ENCODE results near the gene PRR35. TPM values are rescaled to one million over a fixed set of nuclear protein-coding genes. Genes with fewer than 3 reads are reported as not detected.
A peak's percentile ranks its signal among the peaks of the same experiment; 100 is the strongest.

The PRR35 gene
- total and polyA plus RNA-seq, 4 donors: not detected

- Histone ChIP-seq H3K27ac (ENCODE audit: low read depth in 1 of 2, low read length in 2 of 2) (peak overlapping the region; percentile 15 to 41), H3K9me3 (ENCODE audit: control insufficient read depth in 4 of 4, low read length in 3 of 4) (no peaks in the 10 kb centered on the region), H3K9ac (ENCODE audit: low read depth in 1 of 2, low read length in 2 of 2) (peak overlapping the region; percentile 52 to 56), H3K36me3 (ENCODE audit: control insufficient read depth in 4 of 4, insufficient read depth in 3 of 4, low read depth in 1 of 4, low read length in 3 of 4) (no peaks in the 10 kb centered on the region), H3K4me3 (ENCODE audit: low read depth in 1 of 3, low read length in 3 of 3) (peak overlapping the region; percentile 62 to 89 (median 87)), H3K4me1 (ENCODE audit: control insufficient read depth in 4 of 4, insufficient read depth in 4 of 4, low read length in 3 of 4) (peaks cover 18 to 50% (median 37%) of the 10 kb centered on the region in 4 donors), H3K27me3 (ENCODE audit: control insufficient read depth in 4 of 4, insufficient read depth in 4 of 4, low read length in 3 of 4) (no peaks in the 10 kb centered on the region)
- TF ChIP-seq RXRA (IDR thresholded peaks at IDR 0.05) (peak in 1 of 2 donors; percentile 29), REST (IDR thresholded peaks at IDR 0.05) (peak; percentile 20), FOXA1 (IDR thresholded peaks at IDR 0.05) (no peak), TAF1 (conservative IDR thresholded peaks at IDR 0.05) (no peak)
- WGBS: 4% methylated on average over 55 of the region's 55 CpGs
- DNase-seq (ENCODE audit: low spot score): no peak
Measured at GRCh38 chr16:528111-529011, 31.8 kb upstream of the PRR35 start.

- no peak for DNase-seq (ENCODE audit: low spot score)
- peak overlapping the region; percentile 62 to 89 (median 87) for H3K4me3 ChIP-seq (ENCODE audit: low read depth in 1 of 3, low read length in 3 of 3)
- peak overlapping the region in 1 of 2 donors; percentile 56 for H3K9ac ChIP-seq (ENCODE audit: low read depth in 1 of 2, low read length in 2 of 2)
- H3K27me3 ChIP-seq (ENCODE audit: control insufficient read depth in 4 of 4, insufficient read depth in 4 of 4, low read length in 3 of 4): no peaks in the 10 kb centered on the region
- TF ChIP-seq HNF4G (IDR thresholded peaks at IDR 0.05) (no peak), TAF1 (conservative IDR thresholded peaks at IDR 0.05) (no peak), MAX (IDR thresholded peaks at IDR 0.05) (no peak), RXRA (IDR thresholded peaks at IDR 0.05) (no peak)
- peak overlapping the region in 1 of 2 donors; percentile 41 for H3K27ac ChIP-seq (ENCODE audit: low read depth in 1 of 2, low read length in 2 of 2)
- H3K9me3 ChIP-seq (ENCODE audit: control insufficient read depth in 4 of 4, low read length in 3 of 4): no peaks in the 10 kb centered on the region
- 65% methylated on average over 12 of the region's 12 CpGs for WGBS
- H3K36me3 ChIP-seq (ENCODE audit: control insufficient read depth in 4 of 4, insufficient read depth in 3 of 4, low read depth in 1 of 4, low read length in 3 of 4): no peaks in the 10 kb centered on the region
- H3K4me1 ChIP-seq (ENCODE audit: control insufficient read depth in 4 of 4, insufficient read depth in 4 of 4, low read length in 3 of 4): peaks cover 22 to 57% (median 42%) of the 10 kb centered on the region in 4 donors
Measured at GRCh38 chr16:529012-529575, 31.1 kb upstream of the PRR35 start.

GRCh38 chr16:530111-530817 is 29.9 kb upstream of the PRR35 start:
- no peak for DNase-seq (ENCODE audit: low spot score)
- no peaks in the 10 kb centered on the region for H3K27me3 ChIP-seq (ENCODE audit: control insufficient read depth in 4 of 4, insufficient read depth in 4 of 4, low read length in 3 of 4)
- H3K9me3 ChIP-seq (ENCODE audit: control insufficient read depth in 4 of 4, low read length in 3 of 4): no peaks in the 10 kb centered on the region
- peak overlapping the region in 1 of 2 donors; percentile 49 for H3K27ac ChIP-seq (ENCODE audit: low read depth in 1 of 2, low read length in 2 of 2)
- H3K4me3 ChIP-seq (ENCODE audit: low read depth in 1 of 3, low read length in 3 of 3): no peak overlapping the region
- H3K36me3 ChIP-seq (ENCODE audit: control insufficient read depth in 4 of 4, insufficient read depth in 3 of 4, low read depth in 1 of 4, low read length in 3 of 4): no peaks in the 10 kb centered on the region
- WGBS: 84% methylated on average over 23 of the region's 23 CpGs
- TF ChIP-seq SP1 (IDR thresholded peaks at IDR 0.05): no peak
- no peak for TF ChIP-seq GABPA (IDR thresholded peaks at IDR 0.05 in 1 of 2, conservative IDR thresholded peaks at IDR 0.05 in 1 of 2)
- no peak for TF ChIP-seq RXRA (IDR thresholded peaks at IDR 0.05)
- no peak for TF ChIP-seq REST (IDR thresholded peaks at IDR 0.05)
- no peak for TF ChIP-seq FOXA2 (IDR thresholded peaks at IDR 0.05)
- TF ChIP-seq HNF4G (IDR thresholded peaks at IDR 0.05): no peak
- TF ChIP-seq RAD21 (IDR thresholded peaks at IDR 0.05): no peak
- no peak for TF ChIP-seq FOXA1 (IDR thresholded peaks at IDR 0.05)
- TF ChIP-seq MAX (IDR thresholded peaks at IDR 0.05): no peak
- TF ChIP-seq EGR1 (IDR thresholded peaks at IDR 0.05; ENCODE audit: low read depth in 2 of 2): no peak
- TF ChIP-seq JUND (IDR thresholded peaks at IDR 0.05): no peak
- TF ChIP-seq TAF1 (conservative IDR thresholded peaks at IDR 0.05): no peak
- peaks cover 33 to 65% (median 52%) of the 10 kb centered on the region in 4 donors for H3K4me1 ChIP-seq (ENCODE audit: control insufficient read depth in 4 of 4, insufficient read depth in 4 of 4, low read length in 3 of 4)
- H3K9ac ChIP-seq (ENCODE audit: low read depth in 1 of 2, low read length in 2 of 2): no peak overlapping the region
